Ovary (tissue), 9 donors: ENCODE data around the gene RAVER2. TPM values are rescaled to one million over a fixed set of nuclear protein-coding genes. Genes with fewer than 3 reads are reported as not detected.

Experiments used
- DNase-seq, 5 donors: peaks; one replicate each; pipeline ENCODE4 v3.0.0-alpha.2; 2019 to 2020
- H3K27ac ChIP-seq, 2 donors: fragments of 200-600 bp; one replicate each; pipeline versions ENCODE4 v1.5.1 to v1.8.0; 2019 to 2022
- H3K27me3 ChIP-seq: fragments of 200-600 bp; one replicate; pipeline ENCODE4 v1.8.0; 2022
- H3K36me3 ChIP-seq: fragments of 200-600 bp; sonication (generic); one replicate; pipeline ENCODE4 v1.5.1; 2019
- H3K4me1 ChIP-seq: one replicate; pipeline ENCODE4 v1.8.1; 2013; ENCODE audit warnings: mild to moderate bottlenecking, moderate library complexity; ENCODE audit not compliant: insufficient read depth
- H3K4me3 ChIP-seq: fragments of 200-600 bp; sonication (generic); one replicate; pipeline ENCODE4 v1.5.1; 2017
- H3K9me3 ChIP-seq, 2 donors: fragments of 200-600 bp in 1 of 2; sonication (generic) in 1 of 2; one replicate each; pipeline versions ENCODE4 v1.5.1 to v1.8.1; 2013 to 2019; ENCODE audit warnings: mild to moderate bottlenecking in 1 of 2, moderate library complexity in 1 of 2
- EP300 ChIP-seq: sonication (generic); formaldehyde crosslinking; IDR thresholded peaks from one replicate; pipeline ENCODE4 v1.6.1; 2017; ENCODE audit warnings: antibody characterized with exemption
- POLR2A ChIP-seq: fragments of 450-650 bp; IDR thresholded peaks from one replicate; pipeline ENCODE4 v1.6.1; 2017; ENCODE audit warnings: antibody characterized with exemption, mild to moderate bottlenecking, moderate library complexity
- WGBS, 3 donors: extraction: QIAGEN DNeasy Blood & Tissue Kit in 1 of 3; methylation state at CpG; one replicate each; pipeline versions ENCODE4 v1.1.5 to v1.1.7; 2013 to 2017; 5-methylcytosine and 5-hydroxymethylcytosine counted together
- intact Hi-C, 4 donors: fragments of 100-400 bp; cut with DNase I; formaldehyde crosslinking; loops; one replicate each; pipeline versions ENCODE4 v1.11.0 to v1.15.1; 2022 to 2023
- polyA plus RNA-seq, 2 donors: library from polyadenylated mRNA; stranded (reverse); fragments of 200-250 nt in 1 of 2; fragments of 350-450 nt in 1 of 2; fragmentation: Illumina TruSeq in 1 of 2; extraction: RNeasy Lipid Tissue Mini Kit (QIAGEN cat#74804) in 1 of 2; gene quantifications; one replicate each; pipeline ENCODE4 v1.2.3, GENCODE V29; 2013 to 2014
- total RNA-seq, 7 donors: library from RNA; depleted of rRNA in 2 of 7; stranded (reverse); fragments of >200 nt in 2 of 7; fragmentation: NEBNext Ultra II Directional in 3 of 7; extraction: Animal tissue kit (Norgen Biotek cat#: 25700) in 3 of 7; gene quantifications; one replicate each; pipeline versions ENCODE4 v1.1.0 to v1.2.4, GENCODE V29; 2016 to 2023
- TF ChIP-seq, protein P1 (sequence below), 3 donors: fragments of 450-650 bp in 2 of 3; fragments of 200-600 bp in 1 of 3; IDR thresholded peaks; one replicate each; pipeline versions ENCODE4 v1.5.1 to v1.8.0; 2016 to 2022; ENCODE audit warnings: antibody characterized with exemption in 3 of 3, mild to moderate bottlenecking in 1 of 3
- donor health status: DM: no; HTN: no; CAD: no; lungs with moderate emphysema.
- donor health status: DM: no; HTN: no; CAD: no.
- donor health status: Bipolar disorder and iron deficiency.
- donor health status: DM: yes; HTN: yes; CAD: no.
- donor health status: DM: no; HTN: no; CAD: no.
- donor health status: DM: yes; HTN: yes; CAD: no.

Gene RAVER2
- total and polyA plus RNA-seq, 9 donors, result 5.0 to 10.7 (median 7.9) TPM

DNA sequence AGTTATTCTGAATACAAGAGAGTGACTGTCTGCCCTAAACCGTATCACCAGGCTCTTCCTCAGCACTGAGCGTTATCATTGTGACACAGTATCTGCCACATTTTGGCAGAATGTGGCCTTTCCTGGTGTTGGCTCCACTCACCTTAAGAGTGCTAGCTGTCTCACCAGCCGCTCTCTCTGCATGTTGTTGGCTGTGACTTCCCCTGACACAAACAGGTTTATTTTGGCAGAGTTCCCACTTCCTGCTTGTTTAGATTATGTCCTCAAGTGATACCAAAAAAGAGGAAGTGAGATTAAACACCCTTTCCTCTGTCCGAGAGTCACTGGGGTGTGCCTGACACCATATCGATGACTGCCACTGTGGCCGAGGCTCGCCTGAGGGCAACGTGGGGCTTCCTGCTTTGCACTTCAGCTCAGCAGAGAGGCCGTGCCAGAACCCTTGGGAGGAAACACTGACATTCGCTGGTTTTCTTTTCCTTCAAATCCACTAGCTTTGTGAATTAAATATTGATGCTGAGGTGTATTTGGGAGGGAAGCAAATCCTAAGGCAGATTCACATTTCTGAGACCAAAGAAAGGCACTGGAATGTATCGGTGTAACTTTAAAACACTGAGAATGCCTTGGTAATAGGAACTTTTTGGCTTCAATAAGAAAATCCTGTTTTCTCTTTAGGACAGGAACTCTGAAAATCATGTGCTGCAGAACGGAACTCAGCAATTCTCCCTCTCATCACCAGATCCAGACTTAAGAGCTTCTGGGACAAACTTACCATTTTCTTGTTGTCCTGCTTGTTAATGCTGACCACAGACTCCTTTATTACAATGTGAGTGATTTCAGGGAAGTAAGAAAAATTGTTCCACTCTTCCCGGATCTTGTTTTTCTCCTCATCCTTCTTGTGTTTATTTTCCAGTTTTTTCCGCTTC is 119.4 kb downstream of the RAVER2 start:
- no peak for DNase-seq
- H3K4me3 ChIP-seq, result no peak overlapping the region
- no peak for TF ChIP-seq EP300
- TF ChIP-seq, protein P1, sequence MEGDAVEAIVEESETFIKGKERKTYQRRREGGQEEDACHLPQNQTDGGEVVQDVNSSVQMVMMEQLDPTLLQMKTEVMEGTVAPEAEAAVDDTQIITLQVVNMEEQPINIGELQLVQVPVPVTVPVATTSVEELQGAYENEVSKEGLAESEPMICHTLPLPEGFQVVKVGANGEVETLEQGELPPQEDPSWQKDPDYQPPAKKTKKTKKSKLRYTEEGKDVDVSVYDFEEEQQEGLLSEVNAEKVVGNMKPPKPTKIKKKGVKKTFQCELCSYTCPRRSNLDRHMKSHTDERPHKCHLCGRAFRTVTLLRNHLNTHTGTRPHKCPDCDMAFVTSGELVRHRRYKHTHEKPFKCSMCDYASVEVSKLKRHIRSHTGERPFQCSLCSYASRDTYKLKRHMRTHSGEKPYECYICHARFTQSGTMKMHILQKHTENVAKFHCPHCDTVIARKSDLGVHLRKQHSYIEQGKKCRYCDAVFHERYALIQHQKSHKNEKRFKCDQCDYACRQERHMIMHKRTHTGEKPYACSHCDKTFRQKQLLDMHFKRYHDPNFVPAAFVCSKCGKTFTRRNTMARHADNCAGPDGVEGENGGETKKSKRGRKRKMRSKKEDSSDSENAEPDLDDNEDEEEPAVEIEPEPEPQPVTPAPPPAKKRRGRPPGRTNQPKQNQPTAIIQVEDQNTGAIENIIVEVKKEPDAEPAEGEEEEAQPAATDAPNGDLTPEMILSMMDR (IDR thresholded peaks at IDR 0.05), result no peak
- TF ChIP-seq POLR2A, result no peak
- H3K4me1 ChIP-seq, result no peaks in the 10 kb centered on the region
- WGBS, 3 donors, result 79 to 85% (median 85%) methylated on average over 14 of the region's 14 CpGs
- no peaks in the 10 kb centered on the region for H3K27me3 ChIP-seq
- intact Hi-C loops, result loop anchor here in 2 of 4 donors (10.0 kb wide), 2 partner anchors 211 to 221 kb away; no protein-coding TSS in a partner anchor
- H3K27ac ChIP-seq, result no peak overlapping the region
- H3K9me3 ChIP-seq, result no peaks in the 10 kb centered on the region
- H3K36me3 ChIP-seq, result no peaks in the 10 kb centered on the region

GRCh38 chr1:64865105-64865757 is 120.4 kb downstream of the RAVER2 start:
- no peak for TF ChIP-seq EP300
- TF ChIP-seq, protein P1 (IDR thresholded peaks at IDR 0.05), result no peak
- no peak for TF ChIP-seq POLR2A
- DNase-seq, result no peak
- no peak overlapping the region for H3K27ac ChIP-seq
- no peak overlapping the region for H3K4me3 ChIP-seq
- intact Hi-C loops, result loop anchor here in 2 of 4 donors (10.0 kb wide), 2 partner anchors 210 to 220 kb away; no protein-coding TSS in a partner anchor
- no peaks in the 10 kb centered on the region for H3K4me1 ChIP-seq
- H3K27me3 ChIP-seq, result no peaks in the 10 kb centered on the region
- no peaks in the 10 kb centered on the region for H3K9me3 ChIP-seq
- no peaks in the 10 kb centered on the region for H3K36me3 ChIP-seq
- WGBS, 3 donors, result 91 to 95% (median 92%) methylated on average over 6 of the region's 6 CpGs

- no peak for DNase-seq
- Histone ChIP-seq H3K9me3 (no peaks in the 10 kb centered on the region), H3K27ac (no peak overlapping the region), H3K4me1 (no peaks in the 10 kb centered on the region), H3K36me3 (no peaks in the 10 kb centered on the region), H3K4me3 (no peak overlapping the region), H3K27me3 (no peaks in the 10 kb centered on the region)
- TF ChIP-seq, protein P1 (IDR thresholded peaks at IDR 0.05), result no peak
- TF ChIP-seq POLR2A (no peak), EP300 (no peak)
- intact Hi-C loops, result loop anchor here in 2 of 4 donors (10.0 kb wide), 2 partner anchors 208 to 218 kb away; no protein-coding TSS in a partner anchor
- WGBS, 3 donors, result 91 to 94% (median 93%) methylated on average over 10 of the region's 10 CpGs
Observed at GRCh38 chr1:64866689-64867088, 121.8 kb downstream of the RAVER2 start.

- H3K4me1 ChIP-seq, result no peaks in the 10 kb centered on the region
- H3K9me3 ChIP-seq, result no peaks in the 10 kb centered on the region
- H3K27ac ChIP-seq, result no peak overlapping the region
- H3K4me3 ChIP-seq, result no peak overlapping the region
- intact Hi-C loops, result loop anchor here in 2 of 4 donors (10.0 kb wide), 2 partner anchors 208 to 218 kb away; no protein-coding TSS in a partner anchor
- TF ChIP-seq EP300 (no peak), POLR2A (no peak)
- TF ChIP-seq, protein P1 (IDR thresholded peaks at IDR 0.05), result no peak
- H3K36me3 ChIP-seq, result no peaks in the 10 kb centered on the region
- WGBS, 3 donors, result 85 to 89% (median 85%) methylated on average over 1 of the region's 1 CpG
- DNase-seq, result no peak
- no peaks in the 10 kb centered on the region for H3K27me3 ChIP-seq
Observed at GRCh38 chr1:64867266-64867665, 122.4 kb downstream of the RAVER2 start.
